ENCODE data around the gene CERK. TPM values are rescaled to one million over a fixed set of nuclear protein-coding genes. Genes with fewer than 3 reads are reported as not detected.

CERK gene
- total and polyA plus RNA-seq, 2 of the 13 experiments (the other 11 are each of a cell fraction or from before 2014, with no cell fraction given): 40.3 to 41.9 TPM

- TF ChIP-seq DZIP1 (CRISPR knock-in tag; IDR thresholded peaks at IDR 0.05) (no peak), TCF7 (IDR thresholded peaks at IDR 0.05; ENCODE audit: low read depth) (no peak)
Observed at GRCh38 chr22:46690146-46690545, 47.9 kb downstream of the CERK start (continued).

- CTCF ChIA-PET (ENCODE audit: low intra/inter-chr PET ratio, low total read pairs): no interaction called here
- H3K27ac ChIP-seq (ENCODE audit: extremely low read length, insufficient read depth, low read length): no peak overlapping the region
- H2AFZ ChIP-seq (ENCODE audit: low read length): no peak overlapping the region
- no peak overlapping the region for H3K4me3 ChIP-seq (replicated peaks in 1 of 3; ENCODE audit: insufficient read depth in 1 of 3, low read depth in 2 of 3, low read length in 3 of 3)
- no peak overlapping the region for H3K9ac ChIP-seq (ENCODE audit: insufficient read depth, low read depth, low read length)
- 0 out of 2 replicates have a peak, but pooled peaks cover 3% of the 10 kb centered on the region for H4K20me1 ChIP-seq (ENCODE audit: insufficient read depth, low read length)
- POLR2A ChIA-PET: no interaction called here
- no peaks in the 10 kb centered on the region for H3K79me2 ChIP-seq (ENCODE audit: insufficient read depth, low read length)
- no peak for DNase-seq (ENCODE audit: low spot score)
- no peak; the same call in 1 of the 3 replicates for ATAC-seq
- in situ Hi-C loops (cut with HindIII; ENCODE audit: extremely low pct_ligation_motif_present, low pct_unique_long_range_greater_than_20kb): no loop called here
- no peak overlapping the region for H3K4me2 ChIP-seq (ENCODE audit: low read depth, low read length)
- no TSS peak for BruUV-seq (replicated peaks)
- FAIRE-seq: no peak
- no peaks in the 10 kb centered on the region for H3K27me3 ChIP-seq (ENCODE audit: control insufficient read depth in 1 of 2, insufficient read depth in 2 of 2, low read length in 2 of 2)
- H3K36me3 ChIP-seq (replicated peaks in 1 of 2; ENCODE audit: control insufficient read depth in 1 of 2, insufficient read depth in 2 of 2, low read length in 2 of 2): peaks cover 11 to 58% of the 10 kb centered on the region in 2 experiments; a peak in 4 of 5 replicates
- no peaks in the 10 kb centered on the region for H3K4me1 ChIP-seq (ENCODE audit: insufficient read depth, low read length)
- 86% methylated on average over 11 of the region's 11 CpGs for WGBS (ENCODE audit: low lambda C conversion rate)
- no peaks in the 10 kb centered on the region for H3K9me3 ChIP-seq (ENCODE audit: low read length)
- intact Hi-C loops (cut with micrococcal nuclease; ENCODE audit: unreplicated experiment): no loop called here
- TF ChIP-seq ZKSCAN5 (CRISPR knock-in tag; IDR thresholded peaks at IDR 0.05): no peak
- no peak for TF ChIP-seq ZC3H13 (CRISPR knock-in tag; IDR thresholded peaks at IDR 0.05)
- TF ChIP-seq ZNF687 (CRISPR knock-in tag; IDR thresholded peaks at IDR 0.05): 0 out of 2 replicates have a peak, but pooled peaks have one; percentile 15
- TF ChIP-seq ZNF546 (CRISPR knock-in tag; conservative IDR thresholded peaks at IDR 0.05): no peak
- no peak for TF ChIP-seq SMAD1 (CRISPR knock-in tag; IDR thresholded peaks at IDR 0.05; ENCODE audit: borderline replicate concordance, low read depth)
- no peak for TF ChIP-seq HNF4G (IDR thresholded peaks at IDR 0.05; ENCODE audit: borderline replicate concordance, low read depth, low read length)
- no peak for TF ChIP-seq HNF4G (CRISPR knock-in tag; IDR thresholded peaks at IDR 0.05; ENCODE audit: borderline replicate concordance, low read depth)
- no peak for TF ChIP-seq ZNF570 (CRISPR knock-in tag; IDR thresholded peaks at IDR 0.05; ENCODE audit: borderline replicate concordance)
Observed at GRCh38 chr22:46688949-46689348, 49.1 kb downstream of the CERK start.

All from HepG2 (cell line).